Activated CD4-positive, alpha-beta T cell treated with anti-CD3 and anti-CD28 coated beads, Interleukin-2, amount 50 U/mL, for 1 hour (primary cell): ENCODE data around the gene CECR2.

ENCODE experiments used
- DNase-seq: peaks from one replicate; pipeline ENCODE4 v3.0.0-alpha.2; 2020

CECR2 gene

GRCh38 chr22:17578136-17578754 is 209.0 kb downstream of the CECR2 start:
- no peak for DNase-seq

GRCh38 chr22:17579535-17579981 is 210.3 kb downstream of the CECR2 start:
- no peak for DNase-seq

- DNase-seq = no peak
Measured at GRCh38 chr22:17580441-17581031, 211.3 kb downstream of the CECR2 start.

GRCh38 chr22:17581056-17581455 is 211.8 kb downstream of the CECR2 start:
- no peak for DNase-seq

- no peak for DNase-seq
Measured at GRCh38 chr22:17581631-17582030, 212.4 kb downstream of the CECR2 start.

GRCh38 chr22:17583151-17583550 is 213.9 kb downstream of the CECR2 start:
- no peak for DNase-seq

- DNase-seq = no peak
Measured at GRCh38 chr22:17586831-17587440, 217.7 kb downstream of the CECR2 start.

- DNase-seq = no peak
Measured at GRCh38 chr22:17587629-17588028, 218.4 kb downstream of the CECR2 start.

GRCh38 chr22:17588606-17589005 is 219.3 kb downstream of the CECR2 start:
- DNase-seq = no peak

- DNase-seq = no peak
Measured at GRCh38 chr22:17589810-17590375, 220.6 kb downstream of the CECR2 start.

GRCh38 chr22:17590586-17590985 is 221.3 kb downstream of the CECR2 start:
- no peak for DNase-seq

- no peak for DNase-seq
Measured at GRCh38 chr22:17592201-17592600, 222.9 kb downstream of the CECR2 start.

- no peak for DNase-seq
Measured at GRCh38 chr22:17596226-17596625, 227.0 kb downstream of the CECR2 start.

- no peak for DNase-seq
Measured at GRCh38 chr22:17597217-17597616, 228.0 kb downstream of the CECR2 start.

GRCh38 chr22:17598318-17598717 is 229.1 kb downstream of the CECR2 start:
- DNase-seq = no peak

- DNase-seq = no peak
Measured at GRCh38 chr22:17601031-17601430, 231.8 kb downstream of the CECR2 start.

- DNase-seq = no peak
Measured at GRCh38 chr22:17603668-17604067, 234.4 kb downstream of the CECR2 start.

- DNase-seq = no peak
Measured at GRCh38 chr22:17606496-17606895, 237.2 kb downstream of the CECR2 start.
